Calu3 (cell line): ENCODE results near the gene NCLN. TPM values are rescaled to one million over a fixed set of nuclear protein-coding genes. Genes with fewer than 3 reads are reported as not detected.
"Not testable (repeated sequence)": the region's sequence is repeated elsewhere in the genome, so short reads cannot be mapped to it uniquely, and the experiment has no call there.

Source experiments
- BruUV-seq: library from RNA; stranded (reverse); fragments of 400-500 nt; replicated peaks from 2 replicates; lab custom pipeline; 2021; lab: Mats Ljungman, UMichigan
- CTCF ChIA-PET: fragments of 300-600 bp; sonication (Branson Sonifier 250); formaldehyde crosslinking; loops from one replicate; lab custom pipeline; 2022; ENCODE audit warnings: antibody characterized with exemption; lab: Charles Lee
- DNase-seq: peaks from one replicate; pipeline ENCODE4 v3.0.0; 2022
- H3K27ac Mint-ChIP-seq: one replicate; pipeline ENCODE4 v1.8.0; 2022; ENCODE audit warnings: mixed read lengths; ENCODE audit not compliant: unreplicated experiment
- H3K27me3 Mint-ChIP-seq: one replicate; pipeline ENCODE4 v1.8.0; 2022; ENCODE audit warnings: mixed read lengths; ENCODE audit not compliant: unreplicated experiment
- H3K36me3 Mint-ChIP-seq: one replicate; pipeline ENCODE4 v1.8.0; 2022; ENCODE audit warnings: mild to moderate bottlenecking, moderate library complexity, mixed read lengths; ENCODE audit not compliant: insufficient read depth, unreplicated experiment
- H3K4me1 Mint-ChIP-seq: one replicate; pipeline ENCODE4 v1.8.0; 2022; ENCODE audit warnings: mild to moderate bottlenecking, low read depth, mixed read lengths; ENCODE audit not compliant: unreplicated experiment
- H3K4me3 Mint-ChIP-seq: one replicate; pipeline ENCODE4 v1.8.0; 2022; ENCODE audit warnings: mild to moderate bottlenecking, low read depth, moderate library complexity, mixed read lengths; ENCODE audit not compliant: unreplicated experiment
- H3K9me3 Mint-ChIP-seq: one replicate; pipeline ENCODE4 v1.8.0; 2022; ENCODE audit warnings: low read depth, mixed read lengths; ENCODE audit not compliant: unreplicated experiment
- intact Hi-C: fragments of 100-400 bp; cut with micrococcal nuclease; formaldehyde crosslinking; loops from one replicate; pipeline ENCODE4 v1.10.0; 2022; ENCODE audit not compliant: unreplicated experiment
- total RNA-seq: library from RNA; stranded (reverse); gene quantifications from 2 replicates; pipeline ENCODE4 v1.2.3, GENCODE V29; 2022
- TF ChIP-seq, protein P1 (sequence below): fragments of 200-600 bp; IDR thresholded peaks from one replicate; pipeline ENCODE4 v1.8.0; 2022; ENCODE audit warnings: antibody characterized with exemption; ENCODE audit not compliant: unreplicated experiment

Gene NCLN
- total RNA-seq, 1 experiment from 2014 or later: 79.6 TPM

DNA sequence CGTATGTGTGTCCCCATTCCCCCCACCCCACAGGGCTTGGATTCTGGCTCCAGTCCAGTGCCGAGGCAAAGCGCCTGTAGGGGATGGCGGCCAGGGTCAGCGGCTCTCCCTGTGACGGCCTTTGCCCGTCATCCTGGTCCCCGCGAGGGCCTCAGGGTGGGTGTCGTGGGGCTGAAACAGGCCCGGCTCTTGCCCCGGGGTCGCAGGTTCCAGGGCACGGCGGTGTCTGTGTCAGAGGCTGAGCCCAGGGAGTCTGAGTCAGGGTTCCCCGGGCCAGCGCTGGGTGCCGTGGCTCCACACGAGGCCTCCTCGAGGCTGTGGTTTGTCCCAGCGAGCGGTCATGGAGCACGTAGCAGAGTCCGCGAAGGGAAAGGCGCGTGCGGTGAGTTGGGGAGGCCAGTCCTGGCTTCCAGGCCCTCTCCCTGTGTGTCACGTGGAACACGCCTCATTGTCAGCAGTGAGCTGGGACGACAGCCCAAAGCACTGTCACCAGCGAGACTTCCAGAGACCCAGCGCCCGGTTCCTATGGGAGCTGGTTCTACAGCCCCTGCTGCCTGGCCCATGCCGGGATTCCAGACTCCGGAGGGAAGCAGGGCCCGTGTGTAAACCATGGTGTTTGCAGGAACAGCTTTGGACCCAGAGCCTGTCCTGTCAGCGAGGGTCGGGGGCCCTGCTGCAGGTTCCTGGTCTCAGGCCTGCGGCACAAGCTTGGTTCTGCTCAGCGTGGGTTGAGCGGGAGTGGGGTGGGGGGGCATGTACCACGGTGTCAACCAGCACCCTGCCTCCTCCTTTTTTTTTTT, 13.4 kb downstream of the NCLN start:
- Mint-ChIP-seq H3K4me3 (no peak overlapping the region), H3K4me1 (no peaks in the 10 kb centered on the region), H3K27ac (no peak overlapping the region), H3K27me3 (no peaks in the 10 kb centered on the region), H3K36me3 (peaks cover 3% of the 10 kb centered on the region), H3K9me3 (no peaks in the 10 kb centered on the region)
- DNase-seq: no peak
- TF ChIP-seq, protein P1, sequence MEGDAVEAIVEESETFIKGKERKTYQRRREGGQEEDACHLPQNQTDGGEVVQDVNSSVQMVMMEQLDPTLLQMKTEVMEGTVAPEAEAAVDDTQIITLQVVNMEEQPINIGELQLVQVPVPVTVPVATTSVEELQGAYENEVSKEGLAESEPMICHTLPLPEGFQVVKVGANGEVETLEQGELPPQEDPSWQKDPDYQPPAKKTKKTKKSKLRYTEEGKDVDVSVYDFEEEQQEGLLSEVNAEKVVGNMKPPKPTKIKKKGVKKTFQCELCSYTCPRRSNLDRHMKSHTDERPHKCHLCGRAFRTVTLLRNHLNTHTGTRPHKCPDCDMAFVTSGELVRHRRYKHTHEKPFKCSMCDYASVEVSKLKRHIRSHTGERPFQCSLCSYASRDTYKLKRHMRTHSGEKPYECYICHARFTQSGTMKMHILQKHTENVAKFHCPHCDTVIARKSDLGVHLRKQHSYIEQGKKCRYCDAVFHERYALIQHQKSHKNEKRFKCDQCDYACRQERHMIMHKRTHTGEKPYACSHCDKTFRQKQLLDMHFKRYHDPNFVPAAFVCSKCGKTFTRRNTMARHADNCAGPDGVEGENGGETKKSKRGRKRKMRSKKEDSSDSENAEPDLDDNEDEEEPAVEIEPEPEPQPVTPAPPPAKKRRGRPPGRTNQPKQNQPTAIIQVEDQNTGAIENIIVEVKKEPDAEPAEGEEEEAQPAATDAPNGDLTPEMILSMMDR: no peak
- CTCF ChIA-PET: no interaction called here
- BruUV-seq: no TSS peak
- intact Hi-C loops: no loop called here

DNA sequence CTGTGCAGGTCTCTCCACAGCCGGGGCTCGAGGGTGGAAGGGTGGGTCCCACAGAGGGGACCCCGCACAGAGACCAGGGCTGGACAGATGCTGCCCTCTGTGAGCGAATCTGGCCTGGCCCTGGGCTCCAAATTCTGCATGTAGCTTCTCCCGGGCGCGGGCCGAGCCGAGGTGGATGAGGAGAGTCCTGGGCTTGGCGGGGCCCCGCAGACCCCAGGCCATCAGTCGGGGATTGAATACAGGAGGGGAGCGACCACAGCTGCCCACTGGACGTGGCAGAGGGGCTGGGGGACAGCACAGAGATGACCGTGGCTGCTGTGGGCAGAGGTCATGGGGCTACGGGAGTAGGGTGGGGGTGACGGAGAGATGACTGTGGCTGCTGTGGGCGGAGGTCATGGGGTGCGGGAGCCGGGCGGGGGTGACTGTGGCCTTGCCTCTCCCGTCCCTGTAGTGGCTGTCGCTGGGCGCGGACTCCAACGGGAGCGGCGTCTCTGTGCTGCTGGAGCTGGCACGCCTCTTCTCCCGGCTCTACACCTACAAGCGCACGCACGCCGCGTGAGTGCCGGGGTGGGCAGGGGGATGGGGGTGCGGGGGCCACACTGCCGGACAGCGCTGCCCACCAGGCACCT, 15.5 kb downstream of the NCLN start:
- Mint-ChIP-seq H3K4me1 (no peaks in the 10 kb centered on the region), H3K36me3 (peaks cover 8% of the 10 kb centered on the region), H3K9me3 (no peaks in the 10 kb centered on the region), H3K27ac (no peak overlapping the region), H3K4me3 (no peak overlapping the region), H3K27me3 (no peaks in the 10 kb centered on the region)
- TF ChIP-seq, protein P1: no peak
- CTCF ChIA-PET: no interaction called here
- intact Hi-C loops: no loop called here
- no TSS peak for BruUV-seq
- no peak for DNase-seq

DNA sequence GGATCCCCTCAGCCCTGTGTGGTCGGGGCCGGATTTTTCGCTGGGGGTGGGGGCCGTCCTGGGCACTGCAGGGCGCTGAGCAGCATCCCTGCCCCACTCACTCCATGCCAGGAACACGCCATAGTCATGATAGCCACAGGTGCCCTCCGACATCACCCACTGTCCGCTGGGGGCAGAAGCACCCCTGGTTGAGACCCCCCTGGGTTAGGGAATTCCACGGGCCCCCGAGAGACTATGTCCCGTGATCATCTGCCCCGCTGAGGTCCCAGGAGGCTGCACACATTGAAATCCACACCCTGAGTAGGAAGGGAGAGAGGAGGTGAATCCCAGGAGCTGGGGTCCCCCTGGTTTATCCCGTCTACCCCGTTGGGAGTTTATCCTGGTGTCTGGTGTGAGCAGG, 16.2 kb downstream of the NCLN start:
- Mint-ChIP-seq H3K4me1 (no peaks in the 10 kb centered on the region), H3K4me3 (no peak overlapping the region), H3K9me3 (no peaks in the 10 kb centered on the region), H3K27ac (no peak overlapping the region), H3K27me3 (no peaks in the 10 kb centered on the region), H3K36me3 (peaks cover 8% of the 10 kb centered on the region)
- intact Hi-C loops: no loop called here
- no peak for DNase-seq
- no TSS peak for BruUV-seq
- TF ChIP-seq, protein P1: no peak
- CTCF ChIA-PET: no interaction called here

DNA sequence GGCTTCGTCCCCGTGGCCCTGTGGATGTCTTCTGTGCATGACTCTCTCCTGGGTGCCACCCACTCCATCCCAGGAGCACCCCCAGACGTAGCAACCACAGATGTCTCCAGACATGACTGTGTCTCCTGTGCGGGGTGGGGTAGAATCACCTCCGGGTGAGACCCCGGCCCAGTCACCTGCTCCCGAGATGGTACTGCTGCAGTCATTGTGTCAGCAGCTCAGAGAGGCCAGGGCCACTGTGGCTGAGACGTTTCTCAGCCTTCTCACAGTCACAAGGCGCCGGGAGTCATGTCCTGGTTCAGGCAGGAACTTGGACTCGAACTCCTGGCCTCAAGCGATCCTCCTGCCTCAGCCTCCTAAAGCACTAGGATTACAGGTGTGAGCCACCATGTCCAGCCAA, 16.6 kb downstream of the NCLN start:
- Mint-ChIP-seq H3K4me3 (no peak overlapping the region), H3K4me1 (no peaks in the 10 kb centered on the region), H3K9me3 (no peaks in the 10 kb centered on the region), H3K27ac (no peak overlapping the region), H3K36me3 (peaks cover 8% of the 10 kb centered on the region), H3K27me3 (no peaks in the 10 kb centered on the region)
- CTCF ChIA-PET: no interaction called here
- TF ChIP-seq, protein P1: no peak
- intact Hi-C loops: no loop called here
- DNase-seq: no peak
- BruUV-seq: no TSS peak

DNA sequence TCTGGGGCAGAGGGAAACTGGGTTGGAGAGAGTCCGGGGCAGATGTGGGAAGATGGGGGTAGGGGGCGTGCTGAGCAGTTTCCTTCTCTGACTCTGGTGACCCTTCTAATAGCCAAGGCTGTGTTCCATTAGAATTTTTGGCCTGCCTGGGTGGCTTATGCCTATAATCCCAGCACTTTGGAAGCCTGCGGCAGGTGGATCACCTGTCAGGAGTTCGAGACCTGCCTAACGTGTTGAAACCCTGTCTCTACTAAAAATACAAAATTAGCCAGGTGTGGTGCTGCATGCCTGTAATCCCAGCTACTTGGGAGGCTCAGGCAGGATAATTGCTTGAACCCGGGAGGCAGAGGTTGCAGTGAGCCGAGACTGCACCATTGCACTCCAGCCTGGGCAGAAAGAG, 17.2 kb downstream of the NCLN start:
- H3K9me3 Mint-ChIP-seq, DNase-seq, H3K4me1 Mint-ChIP-seq, H3K27me3 Mint-ChIP-seq, H3K27ac Mint-ChIP-seq, CTCF ChIA-PET, H3K4me3 Mint-ChIP-seq, H3K36me3 Mint-ChIP-seq, intact Hi-C loops, BruUV-seq: not testable (repeated sequence)
